DND-41 (cell line): Measurements from ENCODE around the gene CDK11B.
"Not testable (repeated sequence)": the region's sequence is repeated elsewhere in the genome, so short reads cannot be mapped to it uniquely, and the experiment has no call there.

Source experiments
- CTCF ChIP-seq: IDR thresholded peaks from 2 replicates; pipeline ENCODE4 v1.5.1; 2012; ENCODE audit warnings: borderline replicate concordance, low read length, moderate library complexity, mild to moderate bottlenecking; ENCODE audit not compliant: poor library complexity, severe bottlenecking; ENCODE audit errors: extremely low read depth
- EZH2 ChIP-seq: IDR thresholded peaks from 3 replicates; pipeline ENCODE4 v1.6.1; 2012; ENCODE audit warnings: borderline replicate concordance, low read depth, mild to moderate bottlenecking, moderate library complexity, low read length, inconsistent platforms; ENCODE audit not compliant: severe bottlenecking

GRCh38 chr1:1699061-1699460 is 40.3 kb upstream of the CDK11B start:
- TF ChIP-seq CTCF, EZH2: not testable (repeated sequence)
